Heart left ventricle (tissue), 13 donors: ENCODE measurements around the gene RBM44.

Experiments
- POLR2A ChIP-seq, 2 donors: fragments of 450-650 bp; IDR thresholded peaks; one replicate each; pipeline ENCODE4 v1.6.1; 2017; ENCODE audit warnings: antibody characterized with exemption in 2 of 2, mild to moderate bottlenecking in 2 of 2, moderate library complexity in 2 of 2
- TF ChIP-seq, protein P1 (sequence below), 12 donors: fragments of 200-600 bp; sonication (generic) in 4 of 12; IDR thresholded peaks; one replicate each; pipeline versions ENCODE4 v1.5.0 to v1.8.0; 2018 to 2022; ENCODE audit warnings: antibody characterized with exemption in 12 of 12, mild to moderate bottlenecking in 5 of 12
- donor health status: ischemic (EF 13 %, LVEDD 7.1; RV severe dilation, severe dysfunction).
- donor health status: DM: no; HTN: yes; CAD: no.
- donor health status: DM: no; HTN: no; CAD: no.
- donor health status: ischemic (EF 25% LVEDD 6.9; RV normal size, moderate dysfunction).
- donor health status: ischemic (EF 25% LVEDD 5.7; RV mildly dilated, moderate dysfunction).
- donor health status: ischemic (EF 35%, LVEDD 5.7; RV mildly dilated, moderate dysfunction).
- donor health status: nonischemic (EF 11% LVEDD 7.7; RV severe dilation, severe dysfunction).
- donor health status: DM: yes; HTN: yes; CAD: no.
- donor health status: PGD.
- donor health status: ischemic (EF 29% LVEDD 5.4; RV normal size, mild dysfunction).
- donor health status: nonischemic (EF 23%, LVEDD 6.1; RV moderate dilation, normal function).

DNA sequence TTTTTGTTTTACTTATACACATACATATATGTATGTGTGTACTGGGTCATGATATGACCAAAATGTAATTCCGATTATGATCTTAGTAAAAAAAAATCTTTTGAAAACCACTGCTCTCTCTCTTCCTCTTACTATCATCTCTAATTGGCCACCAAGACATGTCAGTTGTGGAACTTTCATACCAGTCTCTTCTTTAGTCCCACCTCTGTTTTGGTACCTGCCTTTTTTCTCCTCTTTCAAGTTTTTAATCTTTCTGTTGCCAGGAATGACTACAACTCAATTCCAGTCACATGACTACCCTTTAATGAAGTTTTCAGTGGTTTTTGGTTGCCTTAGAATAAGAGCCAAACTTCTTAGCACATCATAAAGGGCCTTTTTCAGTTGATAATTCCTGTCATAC, 17.1 kb downstream of the RBM44 start:
- TF ChIP-seq, protein P1, sequence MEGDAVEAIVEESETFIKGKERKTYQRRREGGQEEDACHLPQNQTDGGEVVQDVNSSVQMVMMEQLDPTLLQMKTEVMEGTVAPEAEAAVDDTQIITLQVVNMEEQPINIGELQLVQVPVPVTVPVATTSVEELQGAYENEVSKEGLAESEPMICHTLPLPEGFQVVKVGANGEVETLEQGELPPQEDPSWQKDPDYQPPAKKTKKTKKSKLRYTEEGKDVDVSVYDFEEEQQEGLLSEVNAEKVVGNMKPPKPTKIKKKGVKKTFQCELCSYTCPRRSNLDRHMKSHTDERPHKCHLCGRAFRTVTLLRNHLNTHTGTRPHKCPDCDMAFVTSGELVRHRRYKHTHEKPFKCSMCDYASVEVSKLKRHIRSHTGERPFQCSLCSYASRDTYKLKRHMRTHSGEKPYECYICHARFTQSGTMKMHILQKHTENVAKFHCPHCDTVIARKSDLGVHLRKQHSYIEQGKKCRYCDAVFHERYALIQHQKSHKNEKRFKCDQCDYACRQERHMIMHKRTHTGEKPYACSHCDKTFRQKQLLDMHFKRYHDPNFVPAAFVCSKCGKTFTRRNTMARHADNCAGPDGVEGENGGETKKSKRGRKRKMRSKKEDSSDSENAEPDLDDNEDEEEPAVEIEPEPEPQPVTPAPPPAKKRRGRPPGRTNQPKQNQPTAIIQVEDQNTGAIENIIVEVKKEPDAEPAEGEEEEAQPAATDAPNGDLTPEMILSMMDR (IDR thresholded peaks at IDR 0.05): no peak
- no peak for TF ChIP-seq POLR2A (IDR thresholded peaks at IDR 0.05)
